ENCODE measurements around the gene FAXDC2. TPM values are rescaled to one million over a fixed set of nuclear protein-coding genes. Genes with fewer than 3 reads are reported as not detected.
A peak's percentile ranks its signal among the peaks of the same experiment; 100 is the strongest.

The FAXDC2 gene
- total and polyA plus RNA-seq, 2 of the 13 experiments (the other 11 are each of a cell fraction or from before 2014, with no cell fraction given), result 4.7 to 58.8 TPM

GRCh38 chr5:154837009-154837901 lies 13.1 kb downstream of the FAXDC2 start:
- ChIA-PET POLR2A (interaction anchor here (1.0 to 3.4 kb wide), 3 partner anchors 14 to 21 kb away, joined by 6 to 14 read pairs (median 7); partner anchors contain the start of genes CNOT8 and FAXDC2), CTCF (ENCODE audit: low intra/inter-chr PET ratio, low total read pairs) (no interaction called here)
- Histone ChIP-seq H3K36me3 (replicated peaks in 1 of 2; ENCODE audit: control insufficient read depth in 1 of 2, insufficient read depth in 2 of 2, low read length in 2 of 2) (peaks cover 0 to 6% of the 10 kb centered on the region in 2 experiments; a peak in 3 of 5 replicates), H4K20me1 (ENCODE audit: insufficient read depth, low read length) (no peaks in the 10 kb centered on the region), H3K4me3 (replicated peaks in 1 of 3; ENCODE audit: insufficient read depth in 1 of 3, low read depth in 2 of 3, low read length in 3 of 3) (peak overlapping the region in 1 of 3 experiments; percentile 27; a peak in 2 of 6 replicates), H2AFZ (ENCODE audit: low read length) (no peak overlapping the region), H3K4me1 (ENCODE audit: insufficient read depth, low read length) (peaks cover 85% of the 10 kb centered on the region), H3K9ac (ENCODE audit: insufficient read depth, low read depth, low read length) (no peak overlapping the region; the same call in 1 of the 2 replicates), H3K4me2 (ENCODE audit: low read depth, low read length) (peak overlapping the region; percentile 59), H3K79me2 (ENCODE audit: insufficient read depth, low read length) (no peaks in the 10 kb centered on the region), H3K9me3 (ENCODE audit: low read length) (no peaks in the 10 kb centered on the region), H3K27ac (ENCODE audit: extremely low read length, insufficient read depth, low read length) (peak overlapping the region; percentile 61), H3K27me3 (ENCODE audit: control insufficient read depth in 1 of 2, insufficient read depth in 2 of 2, low read length in 2 of 2) (no peaks in the 10 kb centered on the region)
- ATAC-seq (peak; percentile 69), DNase-seq (ENCODE audit: low spot score) (peak; percentile 73), FAIRE-seq (no peak)
- intact Hi-C loops (cut with micrococcal nuclease; ENCODE audit: unreplicated experiment), result no loop called here
- 2% methylated on average over 6 of the region's 6 CpGs for WGBS (ENCODE audit: low lambda C conversion rate)
- in situ Hi-C loops (cut with HindIII; ENCODE audit: extremely low pct_ligation_motif_present, low pct_unique_long_range_greater_than_20kb), result no loop called here
- no TSS peak for BruUV-seq (replicated peaks)
- TF ChIP-seq TBL1XR1 (IDR thresholded peaks at IDR 0.05; ENCODE audit: borderline replicate concordance, low read length, partially characterized antibody) (peak; percentile 70), ZNF30 (CRISPR knock-in tag; IDR thresholded peaks at IDR 0.05) (no peak), CTCF (CRISPR knock-in tag; IDR thresholded peaks at IDR 0.05) (no peak), MIER3 (CRISPR knock-in tag; IDR thresholded peaks at IDR 0.05; ENCODE audit: borderline replicate concordance) (0 out of 2 replicates have a peak, but pooled peaks have one; percentile 34), ZNF414 (CRISPR knock-in tag; IDR thresholded peaks at IDR 0.05) (0 out of 2 replicates have a peak, but pooled peaks have one; percentile 34), SALL1 (CRISPR knock-in tag; IDR thresholded peaks at IDR 0.05) (peak; percentile 59), TMF1 (CRISPR knock-in tag; IDR thresholded peaks at IDR 0.05; ENCODE audit: low read depth) (no peak), ZNF747 (CRISPR knock-in tag; IDR thresholded peaks at IDR 0.05; ENCODE audit: borderline replicate concordance) (no peak), RAD21 (CRISPR knock-in tag; IDR thresholded peaks at IDR 0.05) (no peak), ARID4A (CRISPR knock-in tag; IDR thresholded peaks at IDR 0.05; ENCODE audit: borderline replicate concordance) (peak; percentile 27; the same call in 1 of the 2 replicates), SP2 (CRISPR knock-in tag; IDR thresholded peaks at IDR 0.05) (no peak), SMARCC2 (IDR thresholded peaks at IDR 0.05) (no peak), KAT8 (CRISPR knock-in tag; IDR thresholded peaks at IDR 0.05) (peak; percentile 35; the same call in 1 of the 2 replicates), ZNF564 (CRISPR knock-in tag; IDR thresholded peaks at IDR 0.05) (no peak), NR2F6 (IDR thresholded peaks at IDR 0.05) (peak; percentile 88), NR2F6 (CRISPR knock-in tag; IDR thresholded peaks at IDR 0.05) (peak; percentile 74), NR2F2 (IDR thresholded peaks at IDR 0.05; ENCODE audit: borderline replicate concordance, low read depth) (peak; percentile 46), ZSCAN22 (CRISPR knock-in tag; IDR thresholded peaks at IDR 0.05) (no peak), ZNF720 (CRISPR knock-in tag; IDR thresholded peaks at IDR 0.05) (no peak)

Data from HepG2 (cell line).